Measurements from ENCODE around the gene UMODL1. TPM values are rescaled to one million over a fixed set of nuclear protein-coding genes. Genes with fewer than 3 reads are reported as not detected.

Gene UMODL1
- total and polyA plus RNA-seq, 2 experiments from 2014 or later, result not detected

- Histone ChIP-seq H3K27me3 (peaks cover 9% of the 10 kb centered on the region), H3K4me3 (no peak overlapping the region), H3K27ac (no peak overlapping the region), H3K9me3 (ENCODE audit: low read depth) (no peaks in the 10 kb centered on the region), H3K36me3 (no peaks in the 10 kb centered on the region), H3K4me1 (ENCODE audit: low read depth) (no peaks in the 10 kb centered on the region)
- no peak for TF ChIP-seq CTCF (IDR thresholded peaks at IDR 0.05; ENCODE audit: low read depth, low read length)
- DNase-seq (ENCODE audit: low read depth in 1 of 2, low spot score in 1 of 2), result no peak
These were observed 49.2 kb downstream of the UMODL1 start for GRCh38 chr21:42120101-42120902.

- no peak overlapping the region for H3K27ac ChIP-seq
- H3K4me3 ChIP-seq, result no peak overlapping the region
- no peak for TF ChIP-seq CTCF (IDR thresholded peaks at IDR 0.05; ENCODE audit: low read depth, low read length)
- H3K9me3 ChIP-seq (ENCODE audit: low read depth), result no peaks in the 10 kb centered on the region
- H3K27me3 ChIP-seq, result peaks cover 9% of the 10 kb centered on the region
- H3K36me3 ChIP-seq, result no peaks in the 10 kb centered on the region
- no peaks in the 10 kb centered on the region for H3K4me1 ChIP-seq (ENCODE audit: low read depth)
- DNase-seq (ENCODE audit: low read depth in 1 of 2, low spot score in 1 of 2), result no peak
These were observed 49.9 kb downstream of the UMODL1 start for GRCh38 chr21:42120903-42121535.

GRCh38 chr21:42121794-42122193 lies 50.7 kb downstream of the UMODL1 start:
- no peaks in the 10 kb centered on the region for H3K9me3 ChIP-seq (ENCODE audit: low read depth)
- H3K27me3 ChIP-seq, result peaks cover 9% of the 10 kb centered on the region
- no peak for TF ChIP-seq CTCF (IDR thresholded peaks at IDR 0.05; ENCODE audit: low read depth, low read length)
- no peak overlapping the region for H3K4me3 ChIP-seq
- no peak overlapping the region for H3K27ac ChIP-seq
- DNase-seq (ENCODE audit: low read depth in 1 of 2, low spot score in 1 of 2), result no peak
- no peaks in the 10 kb centered on the region for H3K4me1 ChIP-seq (ENCODE audit: low read depth)
- no peaks in the 10 kb centered on the region for H3K36me3 ChIP-seq

- Histone ChIP-seq H3K9me3 (ENCODE audit: low read depth) (no peaks in the 10 kb centered on the region), H3K4me1 (ENCODE audit: low read depth) (no peaks in the 10 kb centered on the region), H3K27me3 (peaks cover 9% of the 10 kb centered on the region)
These were observed 51.3 kb downstream of the UMODL1 start for GRCh38 chr21:42122398-42122797.

GRCh38 chr21:42122808-42123207 lies 51.7 kb downstream of the UMODL1 start:
- H3K9me3 ChIP-seq (ENCODE audit: low read depth), result no peaks in the 10 kb centered on the region
- H3K4me1 ChIP-seq (ENCODE audit: low read depth), result no peaks in the 10 kb centered on the region
- H3K27ac ChIP-seq, result no peak overlapping the region
- no peaks in the 10 kb centered on the region for H3K36me3 ChIP-seq
- H3K27me3 ChIP-seq, result peaks cover 9% of the 10 kb centered on the region
- TF ChIP-seq CTCF (IDR thresholded peaks at IDR 0.05; ENCODE audit: low read depth, low read length), result no peak
- no peak overlapping the region for H3K4me3 ChIP-seq
- DNase-seq (ENCODE audit: low read depth in 1 of 2, low spot score in 1 of 2), result no peak

More at GRCh38 chr21:42122398-42122797, 51.3 kb downstream of the UMODL1 start:
- Histone ChIP-seq H3K27ac (no peak overlapping the region), H3K36me3 (no peaks in the 10 kb centered on the region), H3K4me3 (no peak overlapping the region)
- no peak for DNase-seq (ENCODE audit: low read depth in 1 of 2, low spot score in 1 of 2)
- TF ChIP-seq CTCF (IDR thresholded peaks at IDR 0.05; ENCODE audit: low read depth, low read length), result no peak

Measured in cardiac muscle cell (in vitro differentiated cells and primary cell).